GM13976 (cell line): ENCODE measurements around the gene PRPF18.

Source experiments
- DNase-seq: peaks from one replicate; pipeline ENCODE4 v3.0.0; 2012; ENCODE audit warnings: low spot score
- in situ Hi-C: fragments of 300-500 bp; cut with MboI; formaldehyde crosslinking; loops from one replicate; pipeline ENCODE4 v1.12.0; 2022; ENCODE audit warnings: low sequenced_read_pairs, mixed read lengths, inconsistent platforms; ENCODE audit not compliant: unreplicated experiment
- TF ChIP-seq, protein P1 (sequence below): IDR thresholded peaks from 2 replicates; pipeline ENCODE4 v1.5.1; 2012; ENCODE audit warnings: borderline replicate concordance, mild to moderate bottlenecking; ENCODE audit not compliant: insufficient read depth; ENCODE audit errors: extremely low read depth, missing control alignments, control extremely low read depth

Gene PRPF18

DNA sequence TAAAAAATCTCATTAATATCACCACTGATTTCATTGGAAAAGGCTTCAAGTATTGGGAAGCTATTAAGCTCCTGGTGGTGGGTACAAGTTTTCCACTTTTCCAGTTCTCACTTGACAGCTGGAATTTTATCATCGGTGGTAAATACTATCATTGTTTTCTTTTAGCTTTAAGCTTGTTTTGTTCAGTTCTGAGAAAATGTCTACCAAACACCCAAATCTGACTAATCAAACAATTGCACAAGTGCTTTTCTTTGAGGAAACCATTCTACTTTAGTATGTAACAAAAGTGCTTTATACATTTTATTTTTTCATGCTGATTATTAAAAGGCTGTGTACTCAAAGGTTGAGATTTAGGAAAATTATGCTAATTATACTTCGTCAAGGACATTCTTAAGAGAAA, 7.9 kb downstream of the PRPF18 start:
- TF ChIP-seq, protein P1, sequence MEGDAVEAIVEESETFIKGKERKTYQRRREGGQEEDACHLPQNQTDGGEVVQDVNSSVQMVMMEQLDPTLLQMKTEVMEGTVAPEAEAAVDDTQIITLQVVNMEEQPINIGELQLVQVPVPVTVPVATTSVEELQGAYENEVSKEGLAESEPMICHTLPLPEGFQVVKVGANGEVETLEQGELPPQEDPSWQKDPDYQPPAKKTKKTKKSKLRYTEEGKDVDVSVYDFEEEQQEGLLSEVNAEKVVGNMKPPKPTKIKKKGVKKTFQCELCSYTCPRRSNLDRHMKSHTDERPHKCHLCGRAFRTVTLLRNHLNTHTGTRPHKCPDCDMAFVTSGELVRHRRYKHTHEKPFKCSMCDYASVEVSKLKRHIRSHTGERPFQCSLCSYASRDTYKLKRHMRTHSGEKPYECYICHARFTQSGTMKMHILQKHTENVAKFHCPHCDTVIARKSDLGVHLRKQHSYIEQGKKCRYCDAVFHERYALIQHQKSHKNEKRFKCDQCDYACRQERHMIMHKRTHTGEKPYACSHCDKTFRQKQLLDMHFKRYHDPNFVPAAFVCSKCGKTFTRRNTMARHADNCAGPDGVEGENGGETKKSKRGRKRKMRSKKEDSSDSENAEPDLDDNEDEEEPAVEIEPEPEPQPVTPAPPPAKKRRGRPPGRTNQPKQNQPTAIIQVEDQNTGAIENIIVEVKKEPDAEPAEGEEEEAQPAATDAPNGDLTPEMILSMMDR = no peak
- DNase-seq = no peak
- in situ Hi-C loops = no loop called here

DNA sequence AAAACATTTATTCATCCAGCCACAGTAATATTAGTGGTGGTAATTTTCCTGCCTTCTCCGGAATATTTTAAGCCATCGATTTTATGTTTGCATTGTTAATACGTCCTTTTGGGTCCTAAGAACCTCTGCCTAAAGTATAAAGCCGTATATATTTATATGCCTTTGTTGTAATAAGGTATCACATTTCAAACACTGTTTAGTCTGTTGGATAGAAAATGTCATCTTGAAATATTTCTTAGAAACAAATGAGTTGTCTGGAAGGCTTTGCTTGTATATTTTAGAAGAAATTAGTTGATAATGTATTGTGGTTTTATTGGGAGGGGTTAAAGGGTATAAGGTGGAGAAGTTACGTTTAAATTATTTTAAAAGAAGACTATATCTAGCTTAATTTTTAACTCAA, 11.1 kb downstream of the PRPF18 start:
- TF ChIP-seq, protein P1 = no peak
- in situ Hi-C loops = no loop called here
- no peak for DNase-seq

DNA sequence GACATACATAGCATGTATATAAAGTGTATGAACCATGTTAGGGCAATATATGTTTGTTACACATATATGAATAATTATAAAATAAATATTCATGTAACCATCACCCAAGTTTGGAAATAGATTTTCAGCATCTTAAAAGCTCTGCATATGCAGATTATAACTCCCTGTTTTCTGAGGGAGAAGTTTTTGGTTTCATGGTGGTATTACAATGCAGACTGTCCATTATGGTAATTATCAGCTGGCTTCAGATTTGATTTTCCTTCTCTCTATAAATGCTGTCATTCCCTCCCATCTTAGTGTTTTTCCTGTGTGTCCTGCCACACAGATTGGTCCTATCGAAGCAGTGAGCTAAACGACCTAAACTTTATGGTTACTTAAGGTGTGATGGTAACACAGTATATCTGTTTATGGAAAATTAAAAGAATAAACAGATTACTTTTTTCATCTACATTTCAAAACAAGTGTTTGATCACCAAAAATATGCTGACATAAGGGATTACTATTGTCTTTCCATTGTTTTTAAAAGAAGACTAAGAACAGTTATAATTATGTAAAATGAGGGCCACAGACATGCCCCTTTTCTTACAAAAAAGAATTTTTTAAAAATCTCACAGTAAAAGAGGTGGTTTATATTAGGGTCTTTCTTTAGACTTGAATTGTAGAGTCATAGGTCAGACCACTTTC, 17.7 kb downstream of the PRPF18 start:
- in situ Hi-C loops = no loop called here
- TF ChIP-seq, protein P1 = no peak
- no peak for DNase-seq

DNA sequence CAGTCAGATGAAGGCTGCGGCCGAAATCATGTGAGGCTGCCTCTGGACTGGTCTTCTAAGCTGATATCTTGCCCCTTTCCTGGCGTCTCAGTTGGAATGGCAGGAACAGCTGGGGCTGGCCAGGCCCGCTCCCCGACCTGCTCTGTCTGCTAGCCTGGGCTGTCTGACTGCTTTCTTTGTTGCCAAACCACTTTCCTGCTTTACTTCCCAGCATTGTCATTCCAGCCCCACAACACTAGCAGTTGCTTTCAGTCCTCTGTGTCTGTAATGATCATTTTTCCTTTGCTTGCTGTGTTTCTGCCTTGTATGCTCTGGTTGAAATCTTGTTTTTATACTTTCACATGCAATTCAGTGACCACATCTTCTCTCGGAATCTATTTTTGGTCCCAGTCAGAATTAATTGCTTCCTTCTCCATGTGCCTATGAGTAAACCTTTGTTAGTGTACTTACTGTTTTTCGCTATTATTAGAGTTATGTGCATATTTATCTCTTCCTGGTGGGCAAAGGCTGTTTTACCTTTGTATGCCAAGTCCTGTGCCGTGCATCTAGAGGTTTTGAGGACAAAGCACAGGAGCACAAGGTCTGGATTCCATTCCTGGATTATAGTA, 21.6 kb downstream of the PRPF18 start:
- TF ChIP-seq, protein P1 = no peak
- no peak for DNase-seq
- in situ Hi-C loops = no loop called here

DNA sequence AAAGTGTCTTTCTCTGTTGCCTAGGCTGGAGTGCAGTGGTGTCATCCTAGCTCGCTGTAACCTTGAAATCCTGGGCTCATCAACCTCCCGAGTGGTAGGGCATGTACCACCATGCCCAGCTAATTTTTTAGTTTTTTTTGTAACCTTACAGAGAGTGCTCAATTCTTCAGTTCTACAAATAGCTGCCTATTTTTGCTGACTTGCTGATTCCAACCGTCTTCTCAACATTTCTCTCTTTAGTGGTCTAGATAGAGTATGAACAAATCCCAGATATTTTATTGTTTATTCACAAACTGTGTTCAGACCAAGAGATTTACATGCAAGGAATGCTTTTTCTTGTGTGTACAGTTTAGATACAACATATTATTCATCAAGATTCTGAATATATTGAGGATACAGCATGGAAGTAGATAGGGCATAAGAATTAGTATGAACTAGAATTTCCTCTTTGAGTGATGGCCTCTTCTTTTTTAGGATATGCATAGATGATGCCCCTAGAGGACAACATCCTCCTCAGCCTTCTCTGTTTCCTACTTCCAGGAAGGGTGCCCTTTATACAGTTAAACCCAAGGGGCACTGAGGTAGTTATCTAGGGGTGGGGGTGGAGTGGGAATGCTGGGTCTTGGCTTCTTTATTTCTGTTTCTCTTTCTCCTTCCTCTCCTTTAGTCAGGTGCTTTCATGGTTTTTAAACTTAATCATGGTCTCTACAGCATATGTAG, 26.0 kb downstream of the PRPF18 start:
- in situ Hi-C loops = no loop called here
- TF ChIP-seq, protein P1 = no peak

DNA sequence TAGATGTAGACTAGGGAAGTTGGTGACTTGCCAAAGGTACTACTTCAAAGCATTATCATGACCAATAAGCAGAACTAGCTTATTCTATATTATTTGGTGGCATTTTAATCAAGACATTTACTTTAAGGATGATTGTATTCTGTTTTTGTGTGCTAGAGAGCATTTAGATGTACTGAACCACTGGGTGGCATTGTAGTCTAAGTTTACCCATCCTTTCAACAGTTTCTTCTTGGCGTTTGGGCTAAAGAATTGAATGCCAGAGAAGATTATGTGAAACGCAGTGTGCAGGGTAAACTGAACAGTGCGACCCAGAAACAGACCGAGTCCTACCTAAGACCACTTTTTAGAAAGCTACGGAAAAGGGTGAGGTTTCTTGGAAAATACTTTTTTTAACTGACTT, 26.8 kb downstream of the PRPF18 start:
- no peak for DNase-seq
- in situ Hi-C loops = no loop called here
- TF ChIP-seq, protein P1 = no peak

More for the DNA sequence above, 26.0 kb downstream of the PRPF18 start:
- no peak for DNase-seq
